GM20431 (cell line): ENCODE results near the gene SPECC1L.

Experiments
- in situ Hi-C: fragments of 300-500 bp; cut with MseI, MboI; formaldehyde crosslinking; loops from one replicate; pipeline ENCODE4 v1.15.0; 2020; ENCODE audit warnings: low sequenced_read_pairs; ENCODE audit not compliant: unreplicated experiment

Gene SPECC1L

GRCh38 chr22:24390576-24390975 is 119.9 kb downstream of the SPECC1L start:
- in situ Hi-C loops: no loop called here

- in situ Hi-C loops: no loop called here
These were observed 121.2 kb downstream of the SPECC1L start for GRCh38 chr22:24391836-24392217.

- in situ Hi-C loops: no loop called here
These were observed 121.7 kb downstream of the SPECC1L start for GRCh38 chr22:24392218-24392931.

- in situ Hi-C loops: no loop called here
These were observed 122.5 kb downstream of the SPECC1L start for GRCh38 chr22:24393012-24393559.

GRCh38 chr22:24393848-24394247 is 123.2 kb downstream of the SPECC1L start:
- in situ Hi-C loops: no loop called here

- in situ Hi-C loops: no loop called here
These were observed 123.6 kb downstream of the SPECC1L start for GRCh38 chr22:24394254-24394653.

GRCh38 chr22:24398409-24398808 is 127.8 kb downstream of the SPECC1L start:
- in situ Hi-C loops: no loop called here

- in situ Hi-C loops: no loop called here
These were observed 129.5 kb downstream of the SPECC1L start for GRCh38 chr22:24400034-24400725.

GRCh38 chr22:24400726-24401596 is 130.3 kb downstream of the SPECC1L start:
- in situ Hi-C loops: no loop called here

GRCh38 chr22:24401931-24402367 is 131.3 kb downstream of the SPECC1L start:
- in situ Hi-C loops: no loop called here

- in situ Hi-C loops: no loop called here
These were observed 132.0 kb downstream of the SPECC1L start for GRCh38 chr22:24402460-24403192.

- in situ Hi-C loops: no loop called here
These were observed 132.7 kb downstream of the SPECC1L start for GRCh38 chr22:24403346-24403745.

- in situ Hi-C loops: no loop called here
These were observed 134.1 kb downstream of the SPECC1L start for GRCh38 chr22:24404561-24405275.

GRCh38 chr22:24405631-24406321 is 135.1 kb downstream of the SPECC1L start:
- in situ Hi-C loops: no loop called here

GRCh38 chr22:24406322-24407277 is 136.0 kb downstream of the SPECC1L start:
- in situ Hi-C loops: no loop called here

GRCh38 chr22:24407278-24407665 is 136.6 kb downstream of the SPECC1L start:
- in situ Hi-C loops: no loop called here

- in situ Hi-C loops: no loop called here
These were observed 137.3 kb downstream of the SPECC1L start for GRCh38 chr22:24407884-24408283.

- in situ Hi-C loops: no loop called here
These were observed 138.0 kb downstream of the SPECC1L start for GRCh38 chr22:24408630-24409029.
